Natural killer cell treated with Interleukin-12 subunit alpha and Interleukin-12 subunit beta and Interleukin-15 and Interleukin-18, amount 100 ng/mL, for 72 hours (primary cell): ENCODE results near the gene ORC2. TPM values are rescaled to one million over a fixed set of nuclear protein-coding genes. Genes with fewer than 3 reads are reported as not detected.
A peak's percentile ranks its signal among the peaks of the same experiment; 100 is the strongest.
"Not testable (repeated sequence)": the region's sequence is repeated elsewhere in the genome, so short reads cannot be mapped to it uniquely, and the experiment has no call there.

Experiments used
- ATAC-seq, 2 donors: fragments of 150-1000 bp; cut with Tn5 transposase in 1 of 2; sonication (Bioruptor Pico), chemical (Tn5 transposase) in 1 of 2; 2 replicates each; pipeline ENCODE4 v1.10.0; 2021
- DNase-seq: peaks from one replicate; pipeline ENCODE4 v3.0.0; 2022; ENCODE audit warnings: low spot score
- H3K27ac Mint-ChIP-seq, 2 donors: 1 replicate in 1 of 2; 2 replicates in 1 of 2; pipeline ENCODE4 v1.8.0; 2022; ENCODE audit warnings: mixed read lengths in 2 of 2, mild to moderate bottlenecking in 1 of 2, moderate library complexity in 1 of 2
- H3K27me3 Mint-ChIP-seq, 2 donors: 1 replicate in 1 of 2; 2 replicates in 1 of 2; pipeline ENCODE4 v1.8.0; 2022; ENCODE audit warnings: mixed read lengths in 2 of 2
- H3K36me3 Mint-ChIP-seq: one replicate; pipeline ENCODE4 v1.8.0; 2022; ENCODE audit warnings: mixed read lengths
- H3K4me1 Mint-ChIP-seq, 2 donors: 1 replicate in 1 of 2; 2 replicates in 1 of 2; pipeline ENCODE4 v1.8.0; 2022; ENCODE audit warnings: low read depth in 2 of 2, mixed read lengths in 2 of 2, mild to moderate bottlenecking in 1 of 2
- H3K4me3 Mint-ChIP-seq: one replicate; pipeline ENCODE4 v1.8.0; 2022; ENCODE audit warnings: mixed read lengths
- H3K9me3 Mint-ChIP-seq: 2 replicates; pipeline ENCODE4 v1.8.0; 2022; ENCODE audit warnings: mixed read lengths
- total RNA-seq, 2 donors: library from RNA; stranded (reverse); gene quantifications; one replicate each; pipeline ENCODE4 v1.2.3, GENCODE V29; 2022

Gene ORC2
- total RNA-seq, 2 donors from 2014 or later: 33.8 to 43.9 TPM

GRCh38 chr2:200964498-200964897 is 1.0 kb upstream of the ORC2 start:
- peak overlapping the region; percentile 95 for H3K4me3 Mint-ChIP-seq

DNA sequence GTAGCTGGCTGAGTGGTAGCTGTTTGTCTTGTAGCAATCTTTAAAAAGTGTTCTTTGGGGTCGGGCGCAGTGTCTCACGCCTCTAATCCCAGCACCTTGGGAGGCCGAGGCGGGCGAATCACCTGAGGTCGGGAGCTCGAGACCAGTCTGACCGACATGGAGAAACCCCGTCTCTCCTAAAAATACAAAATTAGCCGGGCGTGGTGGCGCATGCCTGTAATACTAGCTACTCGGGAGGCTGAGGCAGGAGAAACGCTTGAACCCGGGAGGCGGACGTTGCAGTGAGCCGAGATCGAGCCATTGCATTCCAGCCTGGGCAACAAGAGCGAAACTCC is 425 bp upstream of the ORC2 start:
- H3K27me3 Mint-ChIP-seq, H3K36me3 Mint-ChIP-seq, H3K9me3 Mint-ChIP-seq: not testable (repeated sequence)
- ATAC-seq: peak in 1 of 2 donors; percentile 1
- peak; percentile 62 for DNase-seq
- Mint-ChIP-seq H3K27ac (peak overlapping the region; percentile 87 to 96), H3K4me3 (peak overlapping the region; percentile 95), H3K4me1 (peaks cover 40 to 57% of the 10 kb centered on the region in 2 donors)

More at GRCh38 chr2:200964498-200964897, 1.0 kb upstream of the ORC2 start:
- ATAC-seq: no peak
- Mint-ChIP-seq H3K36me3 (peaks cover 9% of the 10 kb centered on the region), H3K9me3 (no peaks in the 10 kb centered on the region), H3K4me1 (peaks cover 43 to 53% of the 10 kb centered on the region in 2 donors), H3K27ac (peak overlapping the region; percentile 87 to 96), H3K27me3 (no peaks in the 10 kb centered on the region)
- DNase-seq: no peak

DNA sequence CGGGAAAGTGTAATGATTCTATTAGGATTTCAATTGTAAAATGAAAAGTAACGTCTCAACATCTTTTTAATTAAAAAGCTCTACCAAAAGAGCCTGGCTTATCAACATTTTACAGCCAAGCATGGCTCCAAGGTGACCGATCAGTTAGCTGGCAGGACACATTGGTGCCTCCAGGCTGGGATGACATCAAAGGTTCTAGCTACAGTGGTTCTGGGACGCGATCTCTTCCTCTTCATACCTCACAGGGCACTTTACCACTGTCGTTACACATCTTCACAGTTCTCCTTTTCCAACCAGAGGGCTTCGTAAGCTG is 693 bp downstream of the ORC2 start:
- ATAC-seq (peak; percentile 0 to 40), DNase-seq (no peak)
- H3K36me3 Mint-ChIP-seq: peaks cover 9% of the 10 kb centered on the region
- no peaks in the 10 kb centered on the region for H3K9me3 Mint-ChIP-seq
- peaks cover 33 to 51% of the 10 kb centered on the region in 2 donors for H3K4me1 Mint-ChIP-seq
- H3K4me3 Mint-ChIP-seq: peak overlapping the region; percentile 95
- peak overlapping the region; percentile 87 to 96 for H3K27ac Mint-ChIP-seq
- H3K27me3 Mint-ChIP-seq: no peaks in the 10 kb centered on the region

GRCh38 chr2:200961674-200962073 is 1.8 kb downstream of the ORC2 start:
- Mint-ChIP-seq H3K4me3 (peak overlapping the region; percentile 95), H3K27me3 (no peaks in the 10 kb centered on the region), H3K4me1 (peaks cover 33 to 49% of the 10 kb centered on the region in 2 donors), H3K36me3 (peaks cover 9% of the 10 kb centered on the region), H3K9me3 (no peaks in the 10 kb centered on the region), H3K27ac (no peak overlapping the region)
- DNase-seq (no peak), ATAC-seq (no peak)

- ATAC-seq: no peak
- H3K36me3 Mint-ChIP-seq: peaks cover 10% of the 10 kb centered on the region
Observed at GRCh38 chr2:200950378-200950777, 13.1 kb downstream of the ORC2 start.

GRCh38 chr2:200945395-200945729 is 18.1 kb downstream of the ORC2 start:
- Mint-ChIP-seq H3K27me3 (no peaks in the 10 kb centered on the region), H3K4me3 (peak overlapping the region; percentile 62), H3K4me1 (peaks cover 14 to 30% of the 10 kb centered on the region in 2 donors), H3K9me3 (no peaks in the 10 kb centered on the region), H3K27ac (peak overlapping the region; percentile 47 to 89), H3K36me3 (peaks cover 14% of the 10 kb centered on the region)
- DNase-seq (no peak), ATAC-seq (no peak)

More at GRCh38 chr2:200950378-200950777, 13.1 kb downstream of the ORC2 start:
- Mint-ChIP-seq H3K4me1 (peaks cover 0 to 6% of the 10 kb centered on the region in 2 donors), H3K9me3 (no peaks in the 10 kb centered on the region), H3K4me3 (no peak overlapping the region), H3K27ac (no peak overlapping the region), H3K27me3 (no peaks in the 10 kb centered on the region)
- DNase-seq: no peak

DNA sequence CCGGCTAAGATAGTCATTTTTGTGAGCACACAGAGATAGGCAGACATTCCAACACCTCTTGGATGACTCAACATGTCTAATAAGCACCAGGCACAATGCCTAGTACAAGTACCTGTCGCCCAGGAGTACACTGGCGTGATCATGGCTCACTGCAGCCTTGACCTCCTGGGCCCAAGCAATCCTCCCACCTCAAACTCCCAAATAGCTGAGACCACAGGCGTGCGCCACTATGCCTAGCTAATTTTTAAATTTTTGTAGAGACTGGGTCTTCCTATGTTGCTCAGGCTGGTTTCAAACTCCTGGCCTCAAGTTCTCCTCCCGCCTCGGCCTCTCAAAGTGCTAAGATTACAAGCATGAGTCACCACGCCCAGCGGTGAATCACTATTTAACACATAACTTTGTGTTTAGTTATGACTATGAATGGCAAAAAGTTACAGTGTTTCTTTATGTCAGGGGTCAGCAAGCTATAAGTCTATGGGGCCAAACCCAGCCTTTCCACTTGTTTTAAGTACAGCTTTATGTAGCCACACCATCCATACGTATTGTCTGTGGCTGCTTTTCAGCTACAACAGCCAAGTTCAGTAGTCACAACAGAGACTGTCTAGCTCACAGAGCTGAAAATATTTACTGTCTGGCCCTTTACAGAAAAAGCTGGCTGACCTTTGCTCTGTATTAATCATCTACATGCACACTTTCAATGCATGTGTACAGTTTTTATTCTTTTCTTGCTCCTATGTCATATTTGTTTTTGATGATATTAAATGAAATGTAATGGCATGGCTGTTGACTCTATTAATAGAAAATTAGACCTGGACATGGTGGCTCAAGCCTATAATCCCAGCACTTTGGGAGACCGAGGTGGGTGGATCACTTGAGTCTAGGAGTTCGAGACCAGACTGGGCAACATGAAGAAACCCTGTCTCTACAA is 18.7 kb downstream of the ORC2 start:
- peaks cover 10% of the 10 kb centered on the region for H3K36me3 Mint-ChIP-seq
- DNase-seq (peak; percentile 73), ATAC-seq (peak; percentile 90 to 95)
- no peaks in the 10 kb centered on the region for H3K9me3 Mint-ChIP-seq
- H3K4me1 Mint-ChIP-seq: peaks cover 14 to 30% of the 10 kb centered on the region in 2 donors
- peak overlapping the region; percentile 62 for H3K4me3 Mint-ChIP-seq
- no peaks in the 10 kb centered on the region for H3K27me3 Mint-ChIP-seq
- H3K27ac Mint-ChIP-seq: peak overlapping the region; percentile 47 to 89

GRCh38 chr2:200943527-200944105 is 19.8 kb downstream of the ORC2 start:
- Mint-ChIP-seq H3K4me1 (peaks cover 14 to 30% of the 10 kb centered on the region in 2 donors), H3K4me3 (peak overlapping the region; percentile 41), H3K27me3 (no peaks in the 10 kb centered on the region), H3K9me3 (no peaks in the 10 kb centered on the region), H3K36me3 (peaks cover 15% of the 10 kb centered on the region), H3K27ac (peak overlapping the region; percentile 47 to 89)
- DNase-seq: no peak
- ATAC-seq: peak in 1 of 2 donors; percentile 51

DNA sequence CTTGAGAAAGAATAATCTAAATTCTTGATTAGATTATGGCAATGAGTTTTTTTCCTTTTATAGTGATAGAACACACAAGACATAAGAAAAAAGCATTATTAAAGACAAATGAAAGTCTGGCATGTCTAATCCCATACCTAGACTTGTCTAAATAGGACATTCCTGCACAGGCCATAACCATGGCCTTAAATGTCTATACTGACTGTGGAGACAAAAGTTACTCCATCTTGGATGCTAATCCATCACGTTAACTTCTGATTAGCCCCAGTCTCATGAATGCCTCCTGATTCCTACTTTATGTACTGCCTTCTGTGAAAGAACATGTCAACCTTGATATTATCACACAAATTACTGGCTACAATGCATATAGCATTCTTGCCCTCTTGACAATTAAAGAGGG is 23.6 kb downstream of the ORC2 start:
- Mint-ChIP-seq H3K27ac (no peak overlapping the region), H3K27me3 (no peaks in the 10 kb centered on the region), H3K9me3 (no peaks in the 10 kb centered on the region), H3K4me1 (peaks cover 9 to 19% of the 10 kb centered on the region in 2 donors), H3K36me3 (peaks cover 19% of the 10 kb centered on the region), H3K4me3 (no peak overlapping the region)
- no peak for DNase-seq
- ATAC-seq: no peak

DNA sequence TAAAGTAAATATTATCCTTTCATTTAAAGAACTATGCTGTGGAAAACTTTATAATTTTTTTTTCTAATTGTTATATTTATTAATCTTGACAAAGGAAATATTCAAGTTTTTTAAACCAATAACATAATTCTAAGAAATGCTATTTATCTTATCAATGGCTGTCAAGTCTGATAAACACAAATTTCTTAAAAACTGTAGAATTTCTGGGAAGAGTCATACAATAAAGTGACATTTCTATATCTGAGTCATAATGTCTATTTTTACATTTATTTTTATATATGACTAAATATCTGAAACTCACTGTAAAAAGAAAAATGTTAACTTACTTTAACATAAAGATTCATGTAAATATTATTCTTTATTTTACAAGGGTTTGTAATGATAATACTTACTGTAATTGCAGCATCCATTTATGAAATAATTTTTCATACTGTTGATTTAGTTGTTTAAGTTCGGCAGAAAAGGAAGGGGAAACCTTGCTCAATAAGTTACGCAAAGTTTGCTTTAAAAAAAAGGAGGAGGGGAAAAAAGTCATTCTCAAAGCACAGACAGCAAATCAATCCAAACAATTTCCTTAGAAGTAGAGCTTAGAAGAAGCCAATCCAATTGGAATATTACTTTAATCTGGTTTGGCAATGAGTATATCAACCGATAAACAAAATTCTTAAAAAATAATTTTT is 32.4 kb downstream of the ORC2 start:
- no peak for ATAC-seq
- Mint-ChIP-seq H3K4me3 (no peak overlapping the region), H3K27ac (no peak overlapping the region), H3K9me3 (no peaks in the 10 kb centered on the region), H3K4me1 (peaks cover 6 to 12% of the 10 kb centered on the region in 2 donors), H3K27me3 (no peaks in the 10 kb centered on the region), H3K36me3 (peaks cover 12% of the 10 kb centered on the region)
- no peak for DNase-seq

DNA sequence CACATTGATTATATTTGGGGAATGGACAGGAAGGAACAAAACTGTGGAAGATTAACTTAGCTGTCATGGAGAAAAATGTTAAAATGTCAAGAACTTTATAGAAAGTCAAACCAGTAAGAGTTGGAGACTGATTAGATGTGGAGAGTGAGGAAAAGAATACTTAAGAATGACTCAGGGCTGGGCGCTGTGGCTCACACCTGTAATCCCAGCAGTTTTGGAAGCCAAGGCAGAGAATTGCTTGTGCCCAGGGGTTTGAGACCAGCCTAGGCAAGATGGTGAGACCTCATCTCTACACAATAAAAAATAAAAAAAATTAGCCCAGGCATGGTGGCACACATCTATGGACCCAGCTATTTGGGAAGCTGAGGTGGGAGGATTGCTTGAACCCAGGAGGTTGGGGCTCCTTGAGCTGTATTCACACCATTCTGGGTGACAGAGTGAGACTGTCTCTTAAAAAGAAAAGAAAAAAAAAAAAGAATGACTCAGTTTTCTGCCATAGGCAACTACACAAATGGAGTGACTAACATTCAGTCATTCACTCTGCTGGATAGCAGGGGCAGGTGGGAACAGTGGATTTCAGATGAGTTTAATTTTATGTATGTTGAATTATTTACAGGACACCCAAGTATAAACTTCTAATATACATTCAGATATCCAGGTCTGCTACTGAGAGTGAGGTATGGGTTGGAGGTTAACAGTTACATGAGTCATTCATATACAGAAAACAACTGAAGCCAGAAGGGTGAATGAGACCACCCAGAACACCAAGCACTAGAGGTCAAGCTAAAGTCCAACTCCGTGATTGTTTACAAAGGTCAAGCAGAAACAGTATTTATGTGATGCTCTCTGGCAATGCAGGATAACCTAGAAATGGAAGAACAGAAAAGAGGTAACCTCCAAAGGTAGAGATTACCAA is 33.9 kb downstream of the ORC2 start:
- H3K36me3 Mint-ChIP-seq: peaks cover 6% of the 10 kb centered on the region
- no peak overlapping the region for H3K4me3 Mint-ChIP-seq
- no peak for DNase-seq
- peaks cover 6 to 12% of the 10 kb centered on the region in 2 donors for H3K4me1 Mint-ChIP-seq
- H3K27me3 Mint-ChIP-seq: no peaks in the 10 kb centered on the region
- H3K9me3 Mint-ChIP-seq: no peaks in the 10 kb centered on the region
- H3K27ac Mint-ChIP-seq: peak overlapping the region; percentile 21 to 47
- ATAC-seq: peak in 1 of 2 donors; percentile 54

DNA sequence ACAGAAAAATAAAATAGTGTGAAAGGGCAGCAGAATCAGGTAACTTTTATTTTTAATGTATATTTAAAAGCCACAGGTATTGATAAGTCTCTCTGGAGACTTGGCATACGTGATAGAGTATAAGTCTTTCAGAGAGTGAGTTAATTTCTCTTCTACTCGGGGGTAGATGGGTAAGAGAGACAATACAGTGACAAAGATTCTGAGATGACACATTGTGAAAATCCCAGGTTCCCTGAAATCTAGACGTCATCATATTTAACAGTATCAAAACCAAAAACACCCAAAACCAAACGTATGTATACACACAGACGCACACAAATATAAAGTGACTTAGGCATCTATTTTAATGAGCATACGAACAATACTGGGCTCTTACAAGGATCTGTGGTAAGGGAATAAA is 41.0 kb downstream of the ORC2 start:
- no peak for DNase-seq
- peaks cover 0 to 12% of the 10 kb centered on the region in 2 donors for H3K4me1 Mint-ChIP-seq
- peak overlapping the region; percentile 5 for H3K4me3 Mint-ChIP-seq
- ATAC-seq: peak in 1 of 2 donors; percentile 85
- H3K27me3 Mint-ChIP-seq: no peaks in the 10 kb centered on the region
- peaks cover 9% of the 10 kb centered on the region for H3K36me3 Mint-ChIP-seq
- no peaks in the 10 kb centered on the region for H3K9me3 Mint-ChIP-seq
- peak overlapping the region; percentile 13 to 76 for H3K27ac Mint-ChIP-seq

GRCh38 chr2:200913654-200914053 is 49.8 kb downstream of the ORC2 start:
- H3K9me3 Mint-ChIP-seq: no peaks in the 10 kb centered on the region
- no peak overlapping the region for H3K4me3 Mint-ChIP-seq
- no peaks in the 10 kb centered on the region for H3K27me3 Mint-ChIP-seq
- no peak for ATAC-seq
- H3K27ac Mint-ChIP-seq: peak overlapping the region; percentile 40 to 67
- H3K4me1 Mint-ChIP-seq: peaks cover 0 to 2% of the 10 kb centered on the region in 2 donors
- H3K36me3 Mint-ChIP-seq: peaks cover 27% of the 10 kb centered on the region
- no peak for DNase-seq
